Measurements from ENCODE around the gene STOX2. TPM values are rescaled to one million over a fixed set of nuclear protein-coding genes. Genes with fewer than 3 reads are reported as not detected.

Gene STOX2
- total RNA-seq, 1 donor from 2014 or later, result not detected

GRCh38 chr4:184062769-184063168, 157.7 kb downstream of the STOX2 start:
- DNase-seq (ENCODE audit: low spot score), result no peak

GRCh38 chr4:184064877-184065276, 159.8 kb downstream of the STOX2 start:
- DNase-seq (ENCODE audit: low spot score), result no peak
- Mint-ChIP-seq H3K27ac (no peak overlapping the region), H3K9me3 (no peaks in the 10 kb centered on the region), H3K4me3 (ENCODE audit: low read depth) (no peak overlapping the region), H3K27me3 (ENCODE audit: low read depth) (peaks cover 1% of the 10 kb centered on the region), H3K36me3 (ENCODE audit: low read depth) (no peaks in the 10 kb centered on the region), H3K4me1 (ENCODE audit: low read depth) (no peaks in the 10 kb centered on the region)
- intact Hi-C loops (cut with micrococcal nuclease), result no loop called here

More at GRCh38 chr4:184062769-184063168, 157.7 kb downstream of the STOX2 start:
- Mint-ChIP-seq H3K4me1 (ENCODE audit: low read depth) (no peaks in the 10 kb centered on the region), H3K27ac (no peak overlapping the region), H3K4me3 (ENCODE audit: low read depth) (no peak overlapping the region), H3K36me3 (ENCODE audit: low read depth) (no peaks in the 10 kb centered on the region), H3K27me3 (ENCODE audit: low read depth) (no peaks in the 10 kb centered on the region), H3K9me3 (no peaks in the 10 kb centered on the region)
- intact Hi-C loops (cut with micrococcal nuclease), result no loop called here

GRCh38 chr4:184066584-184067300, 161.6 kb downstream of the STOX2 start:
- no peak overlapping the region for H3K27ac Mint-ChIP-seq
- H3K9me3 Mint-ChIP-seq, result no peaks in the 10 kb centered on the region
- no peak overlapping the region for H3K4me3 Mint-ChIP-seq (ENCODE audit: low read depth)
- no peaks in the 10 kb centered on the region for H3K36me3 Mint-ChIP-seq (ENCODE audit: low read depth)
- DNase-seq (ENCODE audit: low spot score), result no peak
- H3K27me3 Mint-ChIP-seq (ENCODE audit: low read depth), result peaks cover 1% of the 10 kb centered on the region
- intact Hi-C loops (cut with micrococcal nuclease), result no loop called here
- H3K4me1 Mint-ChIP-seq (ENCODE audit: low read depth), result no peaks in the 10 kb centered on the region

- peaks cover 1% of the 10 kb centered on the region for H3K27me3 Mint-ChIP-seq (ENCODE audit: low read depth)
- no peak overlapping the region for H3K27ac Mint-ChIP-seq
- no peak for DNase-seq (ENCODE audit: low spot score)
- no peaks in the 10 kb centered on the region for H3K9me3 Mint-ChIP-seq
- no peaks in the 10 kb centered on the region for H3K36me3 Mint-ChIP-seq (ENCODE audit: low read depth)
- intact Hi-C loops (cut with micrococcal nuclease), result no loop called here
- H3K4me1 Mint-ChIP-seq (ENCODE audit: low read depth), result no peaks in the 10 kb centered on the region
- no peak overlapping the region for H3K4me3 Mint-ChIP-seq (ENCODE audit: low read depth)
These were observed 162.9 kb downstream of the STOX2 start for GRCh38 chr4:184067931-184068554.

Other genes with a start within 250 kb of the STOX2 start
- gene RWDD4, start 246.1 kb upstream of the STOX2 start, total RNA-seq, result 26.3 and 27.6 TPM in 2 replicates
- gene TRAPPC11, start 246.0 kb upstream of the STOX2 start, total RNA-seq, result 28.1 and 32.0 TPM in 2 replicates

Measured in activated T-helper 2 cell treated with anti-CD3 and anti-CD28 coated beads, Interferon-gamma antibody, Interleukin-2, Interleukin-4, amounts not matched to agents 10 μg/mL and 5 μg/mL and 100 μg/mL, durations not matched to agents 14 hours and 24 hours and 36 hours (primary cell).